ENCODE measurements around the gene PCTP.

PCTP gene

DNA sequence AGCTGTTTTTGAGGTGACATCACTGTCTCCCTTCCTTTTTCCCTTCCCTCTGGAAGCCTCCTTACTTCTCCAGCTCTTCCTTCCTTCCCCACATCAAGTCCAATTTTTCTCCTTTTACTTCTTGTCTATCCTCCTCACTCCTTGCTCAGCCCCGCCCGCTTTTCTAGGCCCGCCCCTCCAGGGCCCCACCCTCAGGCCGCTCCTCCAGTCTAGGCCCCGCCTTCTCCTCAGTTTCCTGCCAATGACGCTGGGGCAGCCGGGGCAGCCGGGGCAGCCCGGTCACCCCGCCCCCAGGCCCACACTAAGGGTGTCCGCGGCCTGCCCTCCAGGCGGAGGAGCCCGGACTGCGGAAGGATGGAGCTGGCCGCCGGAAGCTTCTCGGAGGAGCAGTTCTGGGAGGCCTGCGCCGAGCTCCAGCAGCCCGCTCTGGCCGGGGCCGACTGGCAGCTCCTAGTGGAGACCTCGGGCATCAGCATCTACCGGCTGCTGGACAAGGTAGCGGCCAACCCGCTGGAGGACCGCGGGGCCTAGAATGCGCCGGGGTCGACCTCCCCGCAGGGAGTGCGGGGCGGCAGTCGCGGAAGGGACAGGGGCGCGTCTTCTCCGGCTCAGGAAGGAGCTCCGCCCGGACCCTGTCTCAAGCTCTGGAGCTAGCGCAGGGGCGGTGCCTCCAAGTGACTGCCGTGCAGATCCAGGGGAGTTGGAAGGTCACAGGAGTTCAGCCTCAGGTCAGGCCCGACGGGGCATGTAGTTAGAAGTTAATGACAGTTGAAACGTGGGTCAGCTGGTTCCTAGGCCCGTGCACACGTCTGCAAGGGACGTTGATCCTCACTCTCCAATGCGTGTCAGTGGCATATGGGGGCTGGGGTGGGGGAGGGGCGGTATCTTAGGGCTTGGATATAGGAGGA is at the start of gene PCTP:
Gene PCTP (plus strand): TSS at position 302 of the 908 bp plus-strand sequence. CDS start 53 bp downstream, at position 355.
- H3K27me3 ChIP-seq (ENCODE audit: insufficient read depth, low read length), result no peaks in the 10 kb centered on the region
- H3K4me3 ChIP-seq (ENCODE audit: low read depth, low read length), result peak within 1 kb of the TSS; percentile 82
- peak within 1 kb of the TSS; percentile 39; the same call in 1 of the 2 replicates for H3K27ac ChIP-seq (ENCODE audit: low read depth, low read length)

DNA sequence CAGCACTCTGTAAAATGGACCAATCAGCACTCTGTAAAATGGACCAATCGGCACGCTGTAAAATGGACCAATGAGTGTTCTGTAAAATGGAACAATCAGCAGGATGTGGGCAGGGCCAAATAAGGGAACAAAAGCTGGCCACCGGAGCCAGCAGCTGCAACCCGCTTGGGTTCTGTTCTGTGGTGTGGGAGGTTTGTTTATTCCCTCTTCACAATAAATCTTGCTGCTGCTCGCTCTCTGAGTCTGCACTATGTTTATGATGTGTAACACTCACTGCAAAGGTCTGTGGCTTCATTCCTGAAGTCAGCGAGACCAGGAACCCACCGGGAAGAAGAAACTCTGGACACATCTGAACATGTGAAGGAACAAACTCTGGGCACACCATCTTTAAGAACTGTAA is 48.7 kb upstream of the PCTP start:
- no peaks in the 10 kb centered on the region for H3K4me1 ChIP-seq (ENCODE audit: control insufficient read depth, insufficient read depth, low read length, unreplicated experiment)
- no peaks in the 10 kb centered on the region for H3K79me2 ChIP-seq (ENCODE audit: control insufficient read depth, insufficient read depth, low read length, unreplicated experiment)
- H3K4me3 ChIP-seq (ENCODE audit: low read depth, low read length), result no peak overlapping the region
- H3K36me3 ChIP-seq (ENCODE audit: insufficient read depth, low read length), result no peaks in the 10 kb centered on the region
- H3K27ac ChIP-seq (ENCODE audit: low read depth, low read length), result no peak overlapping the region
- no peak overlapping the region for H2AFZ ChIP-seq (ENCODE audit: low read length, unreplicated experiment)
- H3K27me3 ChIP-seq (ENCODE audit: insufficient read depth, low read length), result peaks cover 26% of the 10 kb centered on the region; the same call in 1 of the 2 replicates

More for the DNA sequence above, at the start of gene PCTP:
- peaks cover 12% of the 10 kb centered on the region for H3K36me3 ChIP-seq (ENCODE audit: insufficient read depth, low read length)
- peaks cover 45% of the 10 kb centered on the region for H3K79me2 ChIP-seq (ENCODE audit: control insufficient read depth, insufficient read depth, low read length, unreplicated experiment)
- peaks cover 10% of the 10 kb centered on the region for H3K4me1 ChIP-seq (ENCODE audit: control insufficient read depth, insufficient read depth, low read length, unreplicated experiment)
- peak within 1 kb of the TSS; percentile 83 for H2AFZ ChIP-seq (ENCODE audit: low read length, unreplicated experiment)

DNA sequence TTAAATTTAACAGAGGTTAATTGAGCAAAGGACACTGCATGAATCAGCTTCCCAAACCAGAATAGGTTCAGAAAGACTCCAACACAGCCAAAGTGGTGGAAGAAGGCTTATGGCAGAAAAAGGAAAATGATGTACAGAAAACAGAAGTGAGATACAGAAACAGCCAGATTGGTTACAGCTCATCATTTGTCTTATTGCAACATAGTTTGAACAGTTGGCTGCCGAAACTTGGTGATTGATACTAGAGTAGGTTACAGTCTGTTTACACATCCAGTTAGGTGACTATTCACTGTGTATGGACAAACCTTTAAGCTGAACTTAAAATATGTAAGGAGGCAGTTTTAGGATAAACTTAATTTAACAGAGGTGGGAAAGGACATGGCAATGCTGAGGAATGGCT is 46.5 kb upstream of the PCTP start:
- no peaks in the 10 kb centered on the region for H3K36me3 ChIP-seq (ENCODE audit: insufficient read depth, low read length)
- H3K27me3 ChIP-seq (ENCODE audit: insufficient read depth, low read length), result peaks cover 26% of the 10 kb centered on the region; the same call in 1 of the 2 replicates
- H2AFZ ChIP-seq (ENCODE audit: low read length, unreplicated experiment), result no peak overlapping the region
- H3K79me2 ChIP-seq (ENCODE audit: control insufficient read depth, insufficient read depth, low read length, unreplicated experiment), result no peaks in the 10 kb centered on the region
- H3K4me1 ChIP-seq (ENCODE audit: control insufficient read depth, insufficient read depth, low read length, unreplicated experiment), result peaks cover 11% of the 10 kb centered on the region
- no peak overlapping the region for H3K27ac ChIP-seq (ENCODE audit: low read depth, low read length)
- H3K4me3 ChIP-seq (ENCODE audit: low read depth, low read length), result no peak overlapping the region

DNA sequence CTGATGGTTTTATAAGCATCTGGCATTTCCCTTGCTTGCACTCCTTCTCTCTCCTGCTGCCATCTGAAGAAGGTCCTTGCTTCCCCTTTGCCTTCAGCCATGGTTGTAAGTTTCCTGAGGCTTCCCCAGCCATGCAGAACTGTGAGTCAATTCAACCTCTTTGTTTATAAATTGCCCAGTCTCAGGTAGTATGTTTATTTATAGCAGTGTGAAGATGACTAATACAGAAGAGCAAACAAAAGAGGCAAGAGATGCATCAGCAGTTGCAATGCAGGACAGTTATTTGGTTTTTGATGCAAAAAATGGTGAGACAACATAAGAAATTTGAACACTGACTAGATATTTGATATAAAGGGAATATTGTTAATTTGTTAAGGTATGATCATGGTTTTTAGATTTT is 45.0 kb upstream of the PCTP start:
- Histone ChIP-seq H3K36me3 (ENCODE audit: insufficient read depth, low read length) (no peaks in the 10 kb centered on the region), H3K27me3 (ENCODE audit: insufficient read depth, low read length) (peaks cover 19% of the 10 kb centered on the region; the same call in 1 of the 2 replicates)

GRCh38 chr17:55706808-55707773 is 43.8 kb upstream of the PCTP start:
- no peaks in the 10 kb centered on the region for H3K79me2 ChIP-seq (ENCODE audit: control insufficient read depth, insufficient read depth, low read length, unreplicated experiment)
- H2AFZ ChIP-seq (ENCODE audit: low read length, unreplicated experiment), result no peak overlapping the region
- peaks cover 23% of the 10 kb centered on the region for H3K4me1 ChIP-seq (ENCODE audit: control insufficient read depth, insufficient read depth, low read length, unreplicated experiment)
- H3K36me3 ChIP-seq (ENCODE audit: insufficient read depth, low read length), result no peaks in the 10 kb centered on the region
- no peak overlapping the region for H3K4me3 ChIP-seq (ENCODE audit: low read depth, low read length)
- H3K27ac ChIP-seq (ENCODE audit: low read depth, low read length), result no peak overlapping the region
- H3K27me3 ChIP-seq (ENCODE audit: insufficient read depth, low read length), result peaks cover 10% of the 10 kb centered on the region; the same call in 1 of the 2 replicates

More for the DNA sequence above, 45.0 kb upstream of the PCTP start:
- no peaks in the 10 kb centered on the region for H3K79me2 ChIP-seq (ENCODE audit: control insufficient read depth, insufficient read depth, low read length, unreplicated experiment)
- H2AFZ ChIP-seq (ENCODE audit: low read length, unreplicated experiment), result no peak overlapping the region
- peaks cover 19% of the 10 kb centered on the region for H3K4me1 ChIP-seq (ENCODE audit: control insufficient read depth, insufficient read depth, low read length, unreplicated experiment)
- no peak overlapping the region for H3K4me3 ChIP-seq (ENCODE audit: low read depth, low read length)
- H3K27ac ChIP-seq (ENCODE audit: low read depth, low read length), result no peak overlapping the region

- H3K4me1 ChIP-seq (ENCODE audit: control insufficient read depth, insufficient read depth, low read length, unreplicated experiment), result peaks cover 23% of the 10 kb centered on the region
- no peaks in the 10 kb centered on the region for H3K79me2 ChIP-seq (ENCODE audit: control insufficient read depth, insufficient read depth, low read length, unreplicated experiment)
- 0 out of 2 replicates have a peak, but pooled peaks cover 3% of the 10 kb centered on the region for H3K27me3 ChIP-seq (ENCODE audit: insufficient read depth, low read length)
- peak overlapping the region; percentile 72 for H3K4me3 ChIP-seq (ENCODE audit: low read depth, low read length)
- H3K36me3 ChIP-seq (ENCODE audit: insufficient read depth, low read length), result no peaks in the 10 kb centered on the region
- H3K27ac ChIP-seq (ENCODE audit: low read depth, low read length), result no peak overlapping the region
- H2AFZ ChIP-seq (ENCODE audit: low read length, unreplicated experiment), result peak overlapping the region; percentile 96
Observed at GRCh38 chr17:55708175-55708974, 42.5 kb upstream of the PCTP start.

DNA sequence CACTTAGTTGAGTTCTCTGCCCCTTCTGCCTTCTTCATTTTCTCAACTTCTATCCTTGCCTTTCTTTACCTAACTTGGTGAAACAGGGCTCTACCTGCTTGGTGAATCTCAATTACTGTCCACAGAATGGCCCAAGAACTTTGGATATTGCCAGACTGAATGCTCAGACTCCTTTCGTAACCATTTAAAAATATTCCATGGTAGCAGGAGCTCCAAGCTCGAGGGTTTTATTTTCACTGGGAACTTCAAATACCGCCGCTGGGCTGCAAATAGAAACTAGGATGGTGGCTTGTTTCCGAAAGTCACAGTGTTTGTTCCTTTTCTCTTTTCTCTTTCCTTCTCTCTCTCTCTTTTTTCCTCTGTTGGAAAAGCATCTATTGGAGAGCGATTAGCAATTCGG is 41.4 kb upstream of the PCTP start:
- no peak overlapping the region for H3K4me3 ChIP-seq (ENCODE audit: low read depth, low read length)
- no peak overlapping the region for H3K27ac ChIP-seq (ENCODE audit: low read depth, low read length)
- H3K36me3 ChIP-seq (ENCODE audit: insufficient read depth, low read length), result no peaks in the 10 kb centered on the region
- peaks cover 23% of the 10 kb centered on the region for H3K4me1 ChIP-seq (ENCODE audit: control insufficient read depth, insufficient read depth, low read length, unreplicated experiment)
- H3K79me2 ChIP-seq (ENCODE audit: control insufficient read depth, insufficient read depth, low read length, unreplicated experiment), result no peaks in the 10 kb centered on the region
- no peaks in the 10 kb centered on the region for H3K27me3 ChIP-seq (ENCODE audit: insufficient read depth, low read length)
- H2AFZ ChIP-seq (ENCODE audit: low read length, unreplicated experiment), result no peak overlapping the region

GRCh38 chr17:55709984-55710383 is 40.9 kb upstream of the PCTP start:
- no peak overlapping the region for H3K4me3 ChIP-seq (ENCODE audit: low read depth, low read length)
- no peak overlapping the region for H2AFZ ChIP-seq (ENCODE audit: low read length, unreplicated experiment)
- H3K4me1 ChIP-seq (ENCODE audit: control insufficient read depth, insufficient read depth, low read length, unreplicated experiment), result peaks cover 23% of the 10 kb centered on the region
- H3K79me2 ChIP-seq (ENCODE audit: control insufficient read depth, insufficient read depth, low read length, unreplicated experiment), result no peaks in the 10 kb centered on the region
- H3K36me3 ChIP-seq (ENCODE audit: insufficient read depth, low read length), result no peaks in the 10 kb centered on the region
- H3K27me3 ChIP-seq (ENCODE audit: insufficient read depth, low read length), result no peaks in the 10 kb centered on the region
- H3K27ac ChIP-seq (ENCODE audit: low read depth, low read length), result no peak overlapping the region

DNA sequence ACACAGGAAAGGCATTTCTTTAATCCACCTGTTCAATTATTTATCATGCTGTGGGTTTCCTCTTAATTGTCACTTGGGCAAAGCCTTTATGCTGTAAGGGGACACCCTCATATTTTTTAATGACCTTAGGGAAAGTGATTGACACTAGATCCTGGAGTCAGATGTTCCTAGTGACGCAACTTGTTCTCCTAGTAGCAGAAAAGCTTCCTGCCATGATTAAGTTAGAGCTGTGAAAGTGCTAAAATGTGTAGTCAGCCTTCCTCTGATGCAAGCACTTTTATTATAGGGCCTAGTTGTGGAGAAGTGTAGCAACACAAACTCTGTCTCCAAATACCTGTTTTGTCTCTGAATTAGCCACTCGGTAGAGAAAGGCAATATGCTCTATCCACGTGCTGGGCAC is 40.4 kb upstream of the PCTP start:
- Histone ChIP-seq H3K4me1 (ENCODE audit: control insufficient read depth, insufficient read depth, low read length, unreplicated experiment) (peaks cover 23% of the 10 kb centered on the region), H3K79me2 (ENCODE audit: control insufficient read depth, insufficient read depth, low read length, unreplicated experiment) (no peaks in the 10 kb centered on the region), H2AFZ (ENCODE audit: low read length, unreplicated experiment) (peak overlapping the region; percentile 51), H3K27ac (ENCODE audit: low read depth, low read length) (peak overlapping the region; percentile 30), H3K4me3 (ENCODE audit: low read depth, low read length) (no peak overlapping the region), H3K27me3 (ENCODE audit: insufficient read depth, low read length) (no peaks in the 10 kb centered on the region), H3K36me3 (ENCODE audit: insufficient read depth, low read length) (no peaks in the 10 kb centered on the region)

Measured in ACC112 (cell line).